ENCODE measurements around the gene SRRM2. TPM values are rescaled to one million over a fixed set of nuclear protein-coding genes. Genes with fewer than 3 reads are reported as not detected.
"Not testable (repeated sequence)": the region's sequence is repeated elsewhere in the genome, so short reads cannot be mapped to it uniquely, and the experiment has no call there.

SRRM2 gene
- total RNA-seq, 1 donor, result 130 TPM

DNA sequence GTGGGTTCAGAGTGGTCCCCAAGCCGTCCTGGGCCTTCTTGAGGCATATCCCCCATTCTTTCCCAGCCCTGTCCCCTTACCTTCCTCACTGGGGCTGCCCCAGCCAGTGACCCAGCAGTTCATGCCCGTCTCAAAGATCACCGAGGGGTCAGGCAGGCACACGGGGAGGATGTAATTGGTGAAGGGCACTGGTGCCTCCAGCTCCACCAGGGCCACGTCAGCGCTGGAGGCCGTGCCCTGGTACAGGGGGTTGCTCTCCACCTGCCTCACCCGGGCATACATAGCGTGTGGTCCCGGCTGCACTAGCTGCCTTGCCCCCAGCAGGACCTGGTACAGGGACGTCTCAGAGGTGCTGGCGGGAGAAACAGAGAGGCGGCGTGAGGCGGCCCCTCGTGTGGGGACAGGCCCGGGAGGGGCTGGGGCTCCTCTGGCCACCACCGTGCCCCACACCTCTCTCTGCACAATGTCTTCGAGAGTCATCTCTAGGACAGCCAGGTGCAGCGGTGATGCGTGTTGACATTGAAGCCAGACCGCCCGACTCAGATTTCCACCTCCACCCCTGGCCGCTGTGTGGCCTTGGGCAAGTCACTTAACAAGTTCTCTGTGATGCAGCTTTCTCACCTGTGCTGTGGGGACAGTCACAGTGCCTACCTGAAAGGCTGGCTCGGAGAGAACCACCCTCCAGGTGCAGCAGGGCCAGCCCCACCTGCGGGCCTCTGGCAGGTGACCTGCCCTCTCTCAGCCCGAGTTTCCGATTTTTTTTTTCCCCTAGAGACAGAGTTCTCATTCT, 38.3 kb upstream of the SRRM2 start:
- no peak for DNase-seq (ENCODE audit: low read depth in 2 of 3, low spot score in 2 of 3)

DNA sequence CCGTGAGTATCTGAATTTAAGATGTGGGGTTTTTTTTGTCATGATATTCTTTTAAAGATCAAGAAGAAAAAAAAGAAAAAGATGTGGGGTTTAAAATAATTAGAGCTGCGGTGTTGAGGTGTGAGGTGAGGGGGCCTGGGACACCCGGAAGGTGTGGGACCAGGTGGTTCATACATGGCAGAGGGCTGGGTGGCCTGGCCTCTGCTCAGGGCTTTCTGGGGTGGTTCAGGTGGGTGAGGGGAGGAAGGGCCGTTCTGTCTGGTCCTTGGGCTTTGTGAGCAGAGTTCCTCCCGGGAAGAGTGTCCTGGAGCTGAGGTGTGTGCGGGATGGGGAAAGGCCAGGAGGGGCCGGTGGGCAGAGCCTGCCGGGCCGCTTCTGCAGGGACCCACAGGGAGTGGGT, 37.4 kb upstream of the SRRM2 start:
- no peak for DNase-seq (ENCODE audit: low read depth in 2 of 3, low spot score in 2 of 3)

GRCh38 chr16:2715519-2715918, 36.9 kb upstream of the SRRM2 start:
- peak; percentile 60 to 83 (median 82) for DNase-seq (ENCODE audit: low read depth in 2 of 3, low spot score in 2 of 3)

GRCh38 chr16:2715966-2716885, 36.2 kb upstream of the SRRM2 start:
- no peak for DNase-seq (ENCODE audit: low read depth in 2 of 3, low spot score in 2 of 3)

DNA sequence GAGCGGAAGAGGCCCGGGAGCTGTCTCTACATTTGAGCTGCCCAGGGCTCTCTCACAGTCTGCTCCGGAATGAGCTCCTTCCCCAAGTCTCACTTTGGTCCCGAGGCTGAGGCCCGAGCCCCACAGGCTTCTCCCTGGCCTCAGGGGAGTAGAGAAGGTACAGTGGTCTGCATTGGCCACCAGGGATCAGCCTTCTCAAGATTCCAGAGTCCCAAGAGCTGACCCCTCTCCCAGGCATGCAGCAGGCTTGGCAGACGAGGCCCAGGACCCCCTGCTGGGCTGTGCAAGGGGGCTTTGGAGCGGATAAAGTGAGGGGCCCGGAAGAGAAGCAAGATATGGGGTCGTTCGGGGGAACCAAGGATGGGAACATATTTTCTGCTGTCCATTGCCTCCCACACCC, 35.5 kb upstream of the SRRM2 start:
- no peak for DNase-seq (ENCODE audit: low read depth in 2 of 3, low spot score in 2 of 3)

DNA sequence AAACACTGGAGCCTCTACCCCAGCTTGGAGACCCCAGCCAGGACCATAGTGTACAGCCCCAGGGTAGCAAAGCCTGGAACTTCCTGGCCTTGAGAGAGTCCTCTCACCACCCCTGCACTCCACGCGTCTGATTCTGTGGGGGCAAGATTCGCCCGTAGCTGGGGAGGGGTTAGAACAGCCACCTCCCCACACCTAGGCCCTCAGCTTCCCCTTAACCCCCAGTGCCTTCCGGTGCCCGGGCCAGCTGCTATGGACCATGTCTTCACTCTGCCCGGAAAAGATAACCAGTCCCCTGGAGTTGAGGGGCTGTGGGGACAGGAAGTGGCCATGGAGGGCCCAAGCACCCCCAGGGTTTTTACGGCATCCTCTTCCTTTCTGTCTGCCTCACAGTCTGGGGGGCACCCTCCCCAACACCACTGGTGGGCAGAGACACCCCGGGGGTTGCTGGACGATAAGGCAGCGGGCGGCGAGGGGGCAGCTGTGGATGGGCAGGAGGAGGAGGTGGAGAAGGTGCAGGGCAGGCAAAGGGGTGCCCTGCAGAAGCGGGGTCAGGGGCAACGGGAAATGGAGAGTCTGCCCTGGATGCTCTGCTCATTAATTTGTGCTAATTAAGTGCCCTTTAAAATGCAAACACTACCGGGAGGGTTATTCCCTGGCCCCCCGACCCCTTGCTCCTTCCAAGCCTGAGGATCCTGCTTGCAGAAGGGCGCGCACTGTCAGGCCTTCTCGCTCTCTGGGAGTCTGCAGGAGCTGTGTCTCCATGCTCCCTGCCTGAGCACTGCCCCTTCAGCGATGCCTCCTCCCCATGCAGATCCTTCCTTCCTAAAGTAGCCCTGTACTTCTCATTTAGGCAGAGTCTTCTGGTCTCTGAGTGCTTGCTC, 34.8 kb upstream of the SRRM2 start:
- peak in 2 of 3 donors; percentile 11 to 41 for DNase-seq (ENCODE audit: low read depth in 2 of 3, low spot score in 2 of 3)

DNA sequence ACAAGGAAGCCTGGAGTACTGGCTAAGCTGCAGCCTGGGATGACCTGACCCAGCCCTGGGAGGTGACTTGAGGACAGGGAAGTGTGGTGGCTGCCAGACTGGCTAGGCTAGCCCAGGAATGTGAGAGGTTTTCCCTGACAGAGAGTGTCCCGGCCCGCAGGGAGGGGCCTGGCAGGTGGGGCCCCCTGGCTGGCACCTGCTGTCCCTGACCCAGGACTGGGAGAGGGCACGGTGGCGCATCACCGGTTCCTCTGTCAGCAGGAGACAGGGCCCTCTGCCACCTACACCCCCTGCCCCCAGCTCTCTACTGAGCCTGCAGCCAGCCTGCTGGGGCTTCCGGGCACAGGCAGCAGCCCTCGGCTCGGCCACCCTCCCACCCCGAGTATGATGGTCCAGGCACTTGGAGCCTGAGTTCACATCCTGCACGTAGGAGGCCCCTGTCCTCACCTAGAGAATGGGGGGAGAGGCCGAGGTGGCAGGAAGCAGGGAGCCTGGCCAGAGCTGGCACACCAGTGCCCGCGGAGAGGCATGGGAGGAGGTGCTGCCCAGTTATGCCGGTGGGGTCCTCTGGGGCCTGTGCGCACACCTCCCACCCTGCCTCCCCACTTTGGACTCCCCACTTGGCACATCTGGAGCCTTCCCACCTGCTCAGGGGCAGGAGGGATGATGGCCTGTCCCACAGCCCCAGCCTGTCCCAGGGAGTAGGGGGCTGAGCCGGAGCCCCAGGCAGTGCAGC, 32.9 kb upstream of the SRRM2 start:
- DNase-seq (ENCODE audit: low read depth in 2 of 3, low spot score in 2 of 3), result no peak

- no peak for DNase-seq (ENCODE audit: low read depth in 2 of 3, low spot score in 2 of 3)
Observed at GRCh38 chr16:2720064-2720457, 32.4 kb upstream of the SRRM2 start, which contains the start of gene PRSS27. Gene PRSS27 (minus strand): TSS chr16:2720224. CDS start chr16:2720160, 64 bp downstream.

- DNase-seq (ENCODE audit: low read depth in 2 of 3, low spot score in 2 of 3), result peak; percentile 66 to 95 (median 94)
Observed at GRCh38 chr16:2720719-2721633, 31.5 kb upstream of the SRRM2 start.

DNA sequence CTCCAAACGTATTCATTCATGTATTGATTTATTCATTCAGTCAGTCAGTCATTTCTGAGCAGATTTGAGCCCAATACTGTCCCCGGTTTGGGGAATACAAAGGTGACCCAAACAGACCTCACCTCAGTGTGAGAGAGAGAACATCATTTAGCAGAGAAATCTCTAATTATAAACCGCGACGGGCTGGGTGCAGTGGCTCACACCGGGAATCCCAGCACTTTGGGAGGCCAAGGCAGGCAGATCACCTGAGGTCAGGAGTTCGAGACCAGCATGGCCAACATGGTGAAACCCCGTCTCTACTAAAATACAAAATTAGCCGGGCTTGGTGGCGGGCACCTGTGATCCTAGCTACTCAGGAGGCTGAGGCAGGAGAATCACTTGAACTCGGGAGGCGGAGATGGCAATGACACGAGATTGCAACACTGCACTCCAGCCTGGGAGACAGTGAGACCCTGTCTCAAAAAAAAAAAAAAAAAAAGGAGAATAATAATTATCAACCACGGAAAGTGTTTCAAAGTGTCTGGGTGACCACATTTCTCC, 30.7 kb upstream of the SRRM2 start:
- DNase-seq (ENCODE audit: low read depth in 2 of 3, low spot score in 2 of 3), result not testable (repeated sequence)

DNA sequence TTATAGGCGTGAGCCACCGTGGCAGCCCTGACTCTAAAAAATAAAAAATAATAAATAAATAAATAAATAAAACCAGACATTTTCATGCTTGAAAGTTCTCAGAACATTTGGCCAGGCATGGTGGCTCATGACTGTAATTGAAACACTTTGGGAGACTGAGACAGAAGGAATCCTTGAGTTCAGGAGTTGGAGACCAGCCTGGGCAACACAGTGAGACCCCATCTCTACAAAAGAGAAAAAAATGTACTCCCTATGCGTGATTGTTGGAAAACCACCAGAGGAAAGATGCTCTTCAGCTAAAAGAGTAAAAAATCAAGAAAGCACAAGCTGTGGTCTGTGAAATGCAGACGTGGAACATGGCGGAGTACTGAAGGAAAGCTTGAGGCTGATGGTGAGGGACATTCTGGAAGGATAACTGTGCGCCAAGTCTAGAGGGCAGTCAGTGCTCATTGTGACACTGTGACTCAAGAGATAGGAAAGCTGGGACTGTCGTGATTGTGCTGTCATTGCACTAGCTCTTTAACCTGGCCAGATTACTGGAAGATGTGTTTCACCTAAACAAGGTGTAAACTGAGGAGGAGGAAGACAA, 28.3 kb upstream of the SRRM2 start:
- DNase-seq (ENCODE audit: low read depth in 2 of 3, low spot score in 2 of 3), result no peak

- no peak for DNase-seq (ENCODE audit: low read depth in 2 of 3, low spot score in 2 of 3)
Observed at GRCh38 chr16:2724816-2725348, 27.6 kb upstream of the SRRM2 start.

DNA sequence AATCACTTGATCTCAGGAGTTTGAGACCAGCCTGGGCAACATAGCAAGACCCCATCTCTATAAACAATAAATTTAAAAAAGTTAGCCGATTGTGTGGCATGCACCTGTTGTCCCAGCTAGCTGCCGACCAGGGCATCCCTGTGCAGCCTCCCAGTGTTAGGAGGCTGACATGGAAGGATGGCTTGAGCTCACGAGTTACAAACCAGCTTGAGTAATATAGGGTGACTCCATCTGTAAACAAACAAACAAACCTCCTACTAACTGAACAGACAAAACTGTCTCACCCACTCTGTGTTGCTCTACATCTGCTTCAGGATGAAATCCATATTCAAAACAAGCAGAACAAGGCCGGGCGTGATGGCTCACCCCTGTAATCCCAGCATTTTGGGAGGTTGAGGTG, 25.5 kb upstream of the SRRM2 start:
- DNase-seq (ENCODE audit: low read depth in 2 of 3, low spot score in 2 of 3), result no peak

DNA sequence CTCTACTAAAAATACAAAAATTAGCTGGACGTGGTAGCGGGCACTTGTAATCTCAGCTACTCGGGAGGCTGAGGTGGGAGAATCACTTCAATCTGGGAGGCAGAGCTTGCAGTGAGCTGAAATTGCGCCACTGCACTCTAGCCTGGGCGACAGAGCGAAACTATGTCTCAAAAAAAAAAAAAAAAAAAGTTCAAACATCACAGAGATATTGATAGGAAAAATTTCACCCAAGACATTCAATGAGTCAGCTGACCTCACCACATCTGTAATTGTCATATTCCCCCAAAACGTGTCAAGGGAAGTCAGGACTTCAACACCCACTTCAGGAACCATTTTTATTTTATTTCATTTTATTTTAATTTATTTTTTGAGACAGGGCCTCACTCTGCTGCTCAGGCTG, 24.4 kb upstream of the SRRM2 start:
- DNase-seq (ENCODE audit: low read depth in 2 of 3, low spot score in 2 of 3), result no peak

- no peak for DNase-seq (ENCODE audit: low read depth in 2 of 3, low spot score in 2 of 3)
Observed at GRCh38 chr16:2734844-2735515, 17.5 kb upstream of the SRRM2 start.

GRCh38 chr16:2736476-2737237, 15.8 kb upstream of the SRRM2 start:
- DNase-seq (ENCODE audit: low read depth in 2 of 3, low spot score in 2 of 3), result no peak

- DNase-seq (ENCODE audit: low read depth in 2 of 3, low spot score in 2 of 3), result no peak
Observed at GRCh38 chr16:2737238-2737605, 15.2 kb upstream of the SRRM2 start.

Data from hematopoietic multipotent progenitor cell (in vitro differentiated cells).